Measurements from ENCODE around the gene FRMD3. TPM values are rescaled to one million over a fixed set of nuclear protein-coding genes. Genes with fewer than 3 reads are reported as not detected.

FRMD3 gene
- total RNA-seq, 1 experiment from 2014 or later, result 3.9 TPM

DNA sequence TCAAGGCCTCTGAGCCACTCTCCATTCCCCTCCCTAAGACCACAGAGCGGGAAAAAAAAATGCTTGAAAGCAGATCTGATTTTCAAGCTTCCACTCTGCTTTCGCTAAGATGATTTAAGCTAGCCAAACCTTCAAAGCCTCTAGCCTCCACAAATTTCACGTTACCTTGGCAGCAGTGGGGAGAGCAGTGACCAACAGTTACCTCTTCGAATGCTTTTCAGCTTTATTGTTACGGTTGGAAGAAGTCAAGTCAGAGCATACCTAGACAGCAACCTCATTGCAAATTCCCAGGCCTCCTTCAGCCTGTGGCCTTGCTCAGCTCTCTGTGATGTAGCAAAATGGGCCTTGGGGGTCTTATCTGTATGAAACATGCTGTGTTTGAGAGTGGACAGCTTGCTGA is 89.6 kb downstream of the FRMD3 start:
- H2AFZ ChIP-seq (ENCODE audit: low read length), result no peak overlapping the region
- no peaks in the 10 kb centered on the region for H3K36me3 ChIP-seq (ENCODE audit: low read depth, low read length)
- H3F3A ChIP-seq (ENCODE audit: low read length, unreplicated experiment), result no peaks in the 10 kb centered on the region
- H3K9ac ChIP-seq (ENCODE audit: low read length), result no peak overlapping the region
- intact Hi-C loops (cut with micrococcal nuclease), result no loop called here
- DNase-seq (no peak), ATAC-seq (no peak)
- CTCF ChIA-PET, result no interaction called here
- no peaks in the 10 kb centered on the region for H3K79me2 ChIP-seq (ENCODE audit: low read length)
- no peak overlapping the region for H3K27ac ChIP-seq (ENCODE audit: low read length)
- POLR2A ChIA-PET (ENCODE audit: unreplicated experiment), result no interaction called here
- H3K9me3 ChIP-seq (ENCODE audit: low read length), result no peaks in the 10 kb centered on the region
- peaks cover 3% of the 10 kb centered on the region; the same call in 1 of the 2 replicates for H3K4me1 ChIP-seq (ENCODE audit: insufficient read depth, low read length)
- no peaks in the 10 kb centered on the region for H3K9me2 ChIP-seq (replicated peaks; ENCODE audit: low read length)
- H3K4me3 ChIP-seq (ENCODE audit: low read length), result no peak overlapping the region
- no peaks in the 10 kb centered on the region for H4K20me1 ChIP-seq (ENCODE audit: low read length)
- TF ChIP-seq EZH2phosphoT487 (IDR thresholded peaks at IDR 0.05; ENCODE audit: borderline replicate concordance, low read length) (no peak), EZH2 (IDR thresholded peaks at IDR 0.05; ENCODE audit: low read length, unreplicated experiment) (no peak)
- TF ChIP-seq, protein P1, sequence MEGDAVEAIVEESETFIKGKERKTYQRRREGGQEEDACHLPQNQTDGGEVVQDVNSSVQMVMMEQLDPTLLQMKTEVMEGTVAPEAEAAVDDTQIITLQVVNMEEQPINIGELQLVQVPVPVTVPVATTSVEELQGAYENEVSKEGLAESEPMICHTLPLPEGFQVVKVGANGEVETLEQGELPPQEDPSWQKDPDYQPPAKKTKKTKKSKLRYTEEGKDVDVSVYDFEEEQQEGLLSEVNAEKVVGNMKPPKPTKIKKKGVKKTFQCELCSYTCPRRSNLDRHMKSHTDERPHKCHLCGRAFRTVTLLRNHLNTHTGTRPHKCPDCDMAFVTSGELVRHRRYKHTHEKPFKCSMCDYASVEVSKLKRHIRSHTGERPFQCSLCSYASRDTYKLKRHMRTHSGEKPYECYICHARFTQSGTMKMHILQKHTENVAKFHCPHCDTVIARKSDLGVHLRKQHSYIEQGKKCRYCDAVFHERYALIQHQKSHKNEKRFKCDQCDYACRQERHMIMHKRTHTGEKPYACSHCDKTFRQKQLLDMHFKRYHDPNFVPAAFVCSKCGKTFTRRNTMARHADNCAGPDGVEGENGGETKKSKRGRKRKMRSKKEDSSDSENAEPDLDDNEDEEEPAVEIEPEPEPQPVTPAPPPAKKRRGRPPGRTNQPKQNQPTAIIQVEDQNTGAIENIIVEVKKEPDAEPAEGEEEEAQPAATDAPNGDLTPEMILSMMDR (conservative IDR thresholded peaks at IDR 0.05; ENCODE audit: low read depth, low read length), result no peak
- no peaks in the 10 kb centered on the region for H3K27me3 ChIP-seq (ENCODE audit: low read length)
- no TSS peak for BruUV-seq (replicated peaks)
- no peak overlapping the region for H3K4me2 ChIP-seq (ENCODE audit: low read length)

DNA sequence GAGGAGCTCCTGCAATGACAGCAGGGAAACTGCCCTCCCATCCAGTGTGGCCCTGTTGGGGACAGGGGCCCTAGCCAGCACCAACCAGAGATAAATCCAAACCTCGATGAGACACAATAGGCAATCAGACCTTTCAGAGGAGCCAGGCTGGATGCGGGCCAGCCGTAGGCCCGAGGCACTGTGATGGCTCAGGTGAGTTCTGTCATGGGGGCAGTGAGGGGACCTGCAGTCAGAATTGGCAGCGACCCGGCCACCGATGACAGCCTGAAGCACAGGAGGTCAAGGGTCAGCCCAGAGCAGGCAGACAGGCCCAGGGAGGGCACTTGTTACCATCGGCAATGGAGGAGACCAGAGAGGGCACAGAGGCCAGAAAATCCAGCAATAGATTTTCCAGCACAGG is 90.8 kb downstream of the FRMD3 start:
- H3K36me3 ChIP-seq (ENCODE audit: low read depth, low read length), result no peaks in the 10 kb centered on the region
- H3K9me2 ChIP-seq (replicated peaks; ENCODE audit: low read length), result no peaks in the 10 kb centered on the region
- ChIA-PET CTCF (no interaction called here), POLR2A (ENCODE audit: unreplicated experiment) (no interaction called here)
- no peak for ATAC-seq
- H3K4me3 ChIP-seq (ENCODE audit: low read length), result no peak overlapping the region
- H3K9ac ChIP-seq (ENCODE audit: low read length), result no peak overlapping the region
- TF ChIP-seq, protein P1 (conservative IDR thresholded peaks at IDR 0.05; ENCODE audit: low read depth, low read length), result no peak
- TF ChIP-seq EZH2 (IDR thresholded peaks at IDR 0.05; ENCODE audit: low read length, unreplicated experiment) (no peak), EZH2phosphoT487 (IDR thresholded peaks at IDR 0.05; ENCODE audit: borderline replicate concordance, low read length) (no peak)
- DNase-seq, result no peak
- BruUV-seq (replicated peaks), result no TSS peak
- no peak overlapping the region for H2AFZ ChIP-seq (ENCODE audit: low read length)
- no peaks in the 10 kb centered on the region for H3K9me3 ChIP-seq (ENCODE audit: low read length)
- no peak overlapping the region for H3K27ac ChIP-seq (ENCODE audit: low read length)
- H3F3A ChIP-seq (ENCODE audit: low read length, unreplicated experiment), result no peaks in the 10 kb centered on the region
- H3K27me3 ChIP-seq (ENCODE audit: low read length), result no peaks in the 10 kb centered on the region
- no peak overlapping the region for H3K4me2 ChIP-seq (ENCODE audit: low read length)
- peaks cover 3% of the 10 kb centered on the region; the same call in 1 of the 2 replicates for H3K4me1 ChIP-seq (ENCODE audit: insufficient read depth, low read length)
- intact Hi-C loops (cut with micrococcal nuclease), result no loop called here
- H3K79me2 ChIP-seq (ENCODE audit: low read length), result no peaks in the 10 kb centered on the region
- H4K20me1 ChIP-seq (ENCODE audit: low read length), result no peaks in the 10 kb centered on the region

DNA sequence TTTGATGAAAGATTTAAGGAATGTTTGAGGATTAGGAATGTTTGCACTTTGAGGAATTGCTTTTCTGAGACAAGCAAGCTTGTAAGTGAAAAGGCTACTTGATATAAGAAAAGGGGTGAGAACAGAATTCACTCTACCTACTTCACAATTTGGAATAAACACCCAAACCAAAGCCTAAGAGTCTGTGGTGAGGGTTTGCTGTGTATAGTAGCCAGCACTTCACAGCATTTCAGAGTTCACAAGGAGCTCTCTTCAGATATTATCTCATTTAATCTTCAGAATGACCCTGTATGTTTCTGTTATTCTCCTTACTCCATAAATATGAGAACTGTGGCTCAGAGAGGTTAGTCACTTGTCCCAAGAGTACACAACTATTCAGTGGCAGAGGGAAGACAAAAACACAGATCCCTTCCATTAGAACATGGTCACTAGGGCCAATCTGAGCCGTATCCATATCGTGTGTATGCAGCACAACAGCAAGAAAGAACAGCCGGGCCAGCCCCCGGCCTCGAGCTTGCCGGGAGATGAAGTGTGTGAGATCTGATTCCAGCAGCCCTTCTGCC is 92.4 kb downstream of the FRMD3 start:
- BruUV-seq (replicated peaks), result no TSS peak
- CTCF ChIA-PET, result no interaction called here
- no peaks in the 10 kb centered on the region for H3K9me3 ChIP-seq (ENCODE audit: low read length)

More for the DNA sequence above, 92.4 kb downstream of the FRMD3 start:
- Histone ChIP-seq H3K27ac (ENCODE audit: low read length) (no peak overlapping the region), H3K4me2 (ENCODE audit: low read length) (no peak overlapping the region), H3K36me3 (ENCODE audit: low read depth, low read length) (no peaks in the 10 kb centered on the region), H2AFZ (ENCODE audit: low read length) (no peak overlapping the region), H3K9ac (ENCODE audit: low read length) (no peak overlapping the region), H3F3A (ENCODE audit: low read length, unreplicated experiment) (no peaks in the 10 kb centered on the region), H3K79me2 (ENCODE audit: low read length) (no peaks in the 10 kb centered on the region), H3K9me2 (replicated peaks; ENCODE audit: low read length) (no peaks in the 10 kb centered on the region), H3K4me1 (ENCODE audit: insufficient read depth, low read length) (peaks cover 8% of the 10 kb centered on the region; the same call in 1 of the 2 replicates), H4K20me1 (ENCODE audit: low read length) (no peaks in the 10 kb centered on the region), H3K4me3 (ENCODE audit: low read length) (no peak overlapping the region), H3K27me3 (ENCODE audit: low read length) (no peaks in the 10 kb centered on the region)
- intact Hi-C loops (cut with micrococcal nuclease), result no loop called here
- no peak for DNase-seq
- POLR2A ChIA-PET (ENCODE audit: unreplicated experiment), result no interaction called here
- TF ChIP-seq EZH2 (IDR thresholded peaks at IDR 0.05; ENCODE audit: low read length, unreplicated experiment) (no peak), EZH2phosphoT487 (IDR thresholded peaks at IDR 0.05; ENCODE audit: borderline replicate concordance, low read length) (no peak)
- TF ChIP-seq, protein P1 (conservative IDR thresholded peaks at IDR 0.05; ENCODE audit: low read depth, low read length), result no peak
- ATAC-seq, result no peak
